Heart left ventricle (tissue), 16 donors: ENCODE data around the gene AFAP1. TPM values are rescaled to one million over a fixed set of nuclear protein-coding genes. Genes with fewer than 3 reads are reported as not detected.
A peak's percentile ranks its signal among the peaks of the same experiment; 100 is the strongest.

Experiments used
- ATAC-seq, 4 donors: fragments of 200-7000 bp; cut with Tn5 transposase; one replicate each; pipeline ENCODE4 v1.9.1; 2020 to 2022; ENCODE audit warnings: moderate library complexity in 4 of 4, mild to moderate bottlenecking in 3 of 4, moderate number of reproducible peaks in 1 of 4
- DNase-seq, 5 donors: peaks; one replicate each; pipeline ENCODE4 v3.0.0-alpha.2; 2020
- H3K27ac ChIP-seq, 12 donors: fragments of 200-600 bp; sonication (generic) in 4 of 12; one replicate each; pipeline versions ENCODE4 v1.5.0 to v1.8.0; 2016 to 2022; ENCODE audit warnings: mild to moderate bottlenecking in 2 of 12
- H3K27me3 ChIP-seq, 9 donors: fragments of 200-600 bp; sonication (generic) in 2 of 9; one replicate each; pipeline versions ENCODE4 v1.5.1 to v1.8.0; 2016 to 2022; ENCODE audit warnings: mild to moderate bottlenecking in 3 of 9
- H3K36me3 ChIP-seq, 9 donors: fragments of 200-600 bp; sonication (generic) in 2 of 9; one replicate each; pipeline versions ENCODE4 v1.5.0 to v1.8.0; 2018 to 2022; ENCODE audit warnings: mild to moderate bottlenecking in 2 of 9
- H3K4me1 ChIP-seq, 12 donors: fragments of 200-600 bp; sonication (generic) in 4 of 12; one replicate each; pipeline versions ENCODE4 v1.5.0 to v1.8.0; 2016 to 2022; ENCODE audit warnings: mild to moderate bottlenecking in 3 of 12
- H3K4me3 ChIP-seq, 12 donors: fragments of 200-600 bp; sonication (generic) in 4 of 12; one replicate each; pipeline versions ENCODE4 v1.5.0 to v1.8.0; 2017 to 2022; ENCODE audit warnings: mild to moderate bottlenecking in 9 of 12, moderate library complexity in 4 of 12
- H3K9me3 ChIP-seq, 12 donors: fragments of 200-600 bp; sonication (generic) in 4 of 12; one replicate each; pipeline versions ENCODE4 v1.5.0 to v1.8.0; 2016 to 2022; ENCODE audit warnings: mild to moderate bottlenecking in 1 of 12
- POLR2A ChIP-seq, 2 donors: fragments of 450-650 bp; IDR thresholded peaks; one replicate each; pipeline ENCODE4 v1.6.1; 2017; ENCODE audit warnings: antibody characterized with exemption in 2 of 2, mild to moderate bottlenecking in 2 of 2, moderate library complexity in 2 of 2
- WGBS, 4 donors: extraction: QIAGEN DNeasy Blood & Tissue Kit in 2 of 4; methylation state at CpG; one replicate each; pipeline versions ENCODE4 v1.1.5 to v1.1.7; 2013 to 2018; 5-methylcytosine and 5-hydroxymethylcytosine counted together
- intact Hi-C, 10 donors: fragments of 100-400 bp; cut with DNase I; formaldehyde crosslinking; loops; one replicate each; pipeline versions ENCODE4 v1.11.1 to v1.14.2; 2022
- polyA plus RNA-seq, 2 donors: library from polyadenylated mRNA; stranded (reverse); fragments of 200-250 nt; gene quantifications; one replicate each; pipeline ENCODE4 v1.2.3, GENCODE V29; 2013
- total RNA-seq, 9 donors: library from RNA; depleted of rRNA in 2 of 9; stranded (reverse); fragments of >200 nt in 2 of 9; fragmentation: NEBNext Ultra II Directional in 3 of 9; extraction: Animal tissue kit (Norgen Biotek cat#: 25700) in 3 of 9; gene quantifications; one replicate each; pipeline versions ENCODE4 v1.1.0 to v1.2.4, GENCODE V29; 2016 to 2023
- TF ChIP-seq, protein P1 (sequence below), 12 donors: fragments of 200-600 bp; sonication (generic) in 4 of 12; IDR thresholded peaks; one replicate each; pipeline versions ENCODE4 v1.5.0 to v1.8.0; 2018 to 2022; ENCODE audit warnings: antibody characterized with exemption in 12 of 12, mild to moderate bottlenecking in 5 of 12
- donor health status: ischemic (EF 13 %, LVEDD 7.1; RV severe dilation, severe dysfunction).
- donor health status: healthy with polysubstance abuse.
- donor health status: DM: no; HTN: yes; CAD: no.
- donor health status: DM: no; HTN: no; CAD: no.
- donor health status: ischemic (EF 25% LVEDD 6.9; RV normal size, moderate dysfunction).
- donor health status: ischemic (EF 25% LVEDD 5.7; RV mildly dilated, moderate dysfunction).
- donor health status: healthy.
- donor health status: DM: yes; HTN: yes; CAD: no.
- donor health status: ischemic (EF 35%, LVEDD 5.7; RV mildly dilated, moderate dysfunction).
- donor health status: nonischemic (EF 11% LVEDD 7.7; RV severe dilation, severe dysfunction).
- donor health status: DM: yes; HTN: yes; CAD: no.
- donor health status: PGD.
- donor health status: ischemic (EF 29% LVEDD 5.4; RV normal size, mild dysfunction).
- donor health status: nonischemic (EF 23%, LVEDD 6.1; RV moderate dilation, normal function).

The AFAP1 gene
- total and polyA plus RNA-seq, 11 donors, result 2.0 to 18.0 (median 7.0) TPM

DNA sequence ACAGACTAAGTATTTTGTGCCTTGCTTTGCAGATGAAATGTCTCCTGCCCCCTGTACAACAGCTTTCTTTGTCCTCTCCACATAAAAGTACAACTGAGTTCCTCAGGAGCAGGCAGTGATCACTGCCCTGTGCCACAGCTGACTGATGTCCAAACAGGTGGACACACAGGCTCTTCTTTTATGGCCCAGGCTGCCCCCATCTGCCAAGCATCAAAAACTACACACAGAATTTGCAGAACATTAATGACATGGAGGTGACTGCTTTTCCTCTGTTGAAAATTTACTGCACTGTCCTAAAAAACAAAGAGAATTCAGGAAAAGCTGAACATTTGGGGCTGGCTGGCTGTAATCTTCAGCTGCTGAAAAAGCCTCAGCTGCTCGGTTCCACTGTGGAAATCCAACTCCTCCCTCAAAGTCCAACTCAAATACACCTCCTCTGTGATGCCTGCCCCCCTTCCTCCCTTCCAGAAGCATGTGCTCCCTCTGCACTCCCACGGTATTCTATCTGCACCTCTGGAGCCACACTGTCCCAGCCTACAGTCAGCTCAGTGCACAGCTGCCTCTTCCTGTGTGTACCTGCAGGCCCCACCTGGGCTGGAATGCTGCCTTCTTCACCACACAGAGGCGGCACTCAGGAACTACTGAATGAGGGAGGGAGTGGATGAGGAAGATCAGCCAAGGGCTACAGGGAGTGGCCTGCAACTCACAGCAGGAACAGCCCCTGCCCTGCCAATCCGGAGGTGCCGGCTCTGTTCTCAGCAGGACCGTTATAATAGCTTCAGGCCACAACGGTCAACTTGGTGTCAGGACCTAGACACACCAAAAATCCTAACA, 10.3 kb downstream of the AFAP1 start:
- no peak overlapping the region for H3K4me3 ChIP-seq
- H3K27me3 ChIP-seq, result no peaks in the 10 kb centered on the region
- no peaks in the 10 kb centered on the region for H3K36me3 ChIP-seq
- intact Hi-C loops, result no loop called here
- H3K4me1 ChIP-seq, result peaks cover 0 to 20% (median 10%) of the 10 kb centered on the region in 12 donors
- DNase-seq (no peak), ATAC-seq (peak; percentile 27 to 78 (median 54))
- no peak for TF ChIP-seq POLR2A (IDR thresholded peaks at IDR 0.05)
- TF ChIP-seq, protein P1, sequence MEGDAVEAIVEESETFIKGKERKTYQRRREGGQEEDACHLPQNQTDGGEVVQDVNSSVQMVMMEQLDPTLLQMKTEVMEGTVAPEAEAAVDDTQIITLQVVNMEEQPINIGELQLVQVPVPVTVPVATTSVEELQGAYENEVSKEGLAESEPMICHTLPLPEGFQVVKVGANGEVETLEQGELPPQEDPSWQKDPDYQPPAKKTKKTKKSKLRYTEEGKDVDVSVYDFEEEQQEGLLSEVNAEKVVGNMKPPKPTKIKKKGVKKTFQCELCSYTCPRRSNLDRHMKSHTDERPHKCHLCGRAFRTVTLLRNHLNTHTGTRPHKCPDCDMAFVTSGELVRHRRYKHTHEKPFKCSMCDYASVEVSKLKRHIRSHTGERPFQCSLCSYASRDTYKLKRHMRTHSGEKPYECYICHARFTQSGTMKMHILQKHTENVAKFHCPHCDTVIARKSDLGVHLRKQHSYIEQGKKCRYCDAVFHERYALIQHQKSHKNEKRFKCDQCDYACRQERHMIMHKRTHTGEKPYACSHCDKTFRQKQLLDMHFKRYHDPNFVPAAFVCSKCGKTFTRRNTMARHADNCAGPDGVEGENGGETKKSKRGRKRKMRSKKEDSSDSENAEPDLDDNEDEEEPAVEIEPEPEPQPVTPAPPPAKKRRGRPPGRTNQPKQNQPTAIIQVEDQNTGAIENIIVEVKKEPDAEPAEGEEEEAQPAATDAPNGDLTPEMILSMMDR (IDR thresholded peaks at IDR 0.05), result peak in 2 of 12 donors; percentile 32
- H3K9me3 ChIP-seq, result peaks cover 0 to 9% (median 0%) of the 10 kb centered on the region in 12 donors
- 28 to 40% (median 30%) methylated on average over 7 of the region's 7 CpGs for WGBS, 4 donors
- peak overlapping the region in 2 of 12 donors; percentile 11 to 35 for H3K27ac ChIP-seq

DNA sequence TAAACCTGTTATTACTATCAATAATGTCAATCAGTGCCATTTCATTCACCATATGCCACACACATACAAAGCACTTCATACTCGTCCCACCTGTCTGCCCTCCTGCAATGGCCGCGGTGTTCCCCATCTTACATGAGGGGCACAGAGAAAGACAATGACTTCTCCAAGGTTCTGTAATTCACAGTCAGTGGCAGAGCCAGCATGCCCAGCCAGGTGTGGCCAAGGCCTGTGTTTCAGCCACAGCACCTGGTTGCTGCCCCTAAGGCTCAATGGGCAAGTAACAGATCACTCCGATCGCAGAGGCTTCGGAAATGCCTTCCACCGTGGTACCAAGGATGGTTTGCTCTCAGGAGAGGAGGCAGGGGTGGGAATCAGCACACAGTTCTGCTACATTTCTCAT, 10.9 kb downstream of the AFAP1 start:
- H3K27ac ChIP-seq, result peak overlapping the region in 1 of 12 donors; percentile 11
- intact Hi-C loops, result no loop called here
- peaks cover 0 to 26% (median 10%) of the 10 kb centered on the region in 12 donors for H3K4me1 ChIP-seq
- DNase-seq (no peak), ATAC-seq (no peak)
- no peak overlapping the region for H3K4me3 ChIP-seq
- WGBS, 4 donors, result 81 to 97% (median 95%) methylated on average over 7 of the region's 7 CpGs
- peaks cover 0 to 5% (median 0%) of the 10 kb centered on the region in 12 donors for H3K9me3 ChIP-seq
- no peaks in the 10 kb centered on the region for H3K36me3 ChIP-seq
- H3K27me3 ChIP-seq, result no peaks in the 10 kb centered on the region
- TF ChIP-seq, protein P1 (IDR thresholded peaks at IDR 0.05), result no peak
- no peak for TF ChIP-seq POLR2A (IDR thresholded peaks at IDR 0.05)

DNA sequence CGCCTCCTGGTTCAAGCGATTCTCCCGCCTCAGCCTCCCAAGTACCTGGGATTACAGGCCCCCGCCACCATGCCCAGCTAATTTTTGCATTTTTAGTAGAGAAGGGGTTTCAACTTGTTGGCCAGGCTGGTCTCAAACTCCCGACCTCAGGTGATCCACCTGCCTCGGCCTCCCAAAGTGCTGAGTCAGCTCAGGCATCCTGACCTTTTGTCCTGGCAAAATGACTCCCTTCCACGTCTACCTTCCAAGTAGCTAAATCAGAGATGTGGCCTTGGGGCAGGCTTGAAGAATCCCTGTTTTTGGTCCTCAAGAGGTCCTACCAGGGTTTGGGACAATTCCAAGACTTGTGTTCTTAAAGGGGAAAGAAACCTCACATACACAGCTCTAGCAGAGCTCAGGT, 12.8 kb downstream of the AFAP1 start:
- ATAC-seq, result no peak

DNA sequence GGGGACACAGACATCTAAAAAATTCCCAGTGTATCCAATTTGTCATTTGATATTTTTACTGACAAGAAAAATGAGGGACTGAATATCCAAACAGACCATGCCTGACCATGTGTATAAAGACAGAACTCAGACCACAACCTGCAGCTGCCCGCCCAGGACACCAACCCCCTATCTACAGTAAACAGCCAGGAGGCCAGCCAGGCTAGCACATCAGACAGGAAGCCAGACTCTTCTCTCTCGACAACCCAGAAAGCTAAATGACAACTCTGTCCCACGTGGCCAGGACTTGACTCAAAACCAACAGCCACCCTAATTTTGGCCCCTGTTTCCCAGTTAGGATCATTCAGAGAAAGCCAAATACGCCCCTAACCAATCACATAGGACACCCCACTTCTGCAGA, 15.1 kb downstream of the AFAP1 start:
- H3K9me3 ChIP-seq, result no peaks in the 10 kb centered on the region
- peaks cover 0 to 22% (median 4%) of the 10 kb centered on the region in 12 donors for H3K4me1 ChIP-seq
- no peaks in the 10 kb centered on the region for H3K27me3 ChIP-seq
- TF ChIP-seq POLR2A (IDR thresholded peaks at IDR 0.05), result no peak
- no peak overlapping the region for H3K4me3 ChIP-seq
- no peaks in the 10 kb centered on the region for H3K36me3 ChIP-seq
- intact Hi-C loops, result no loop called here
- no peak overlapping the region for H3K27ac ChIP-seq
- DNase-seq (no peak), ATAC-seq (no peak)
- 70 to 76% (median 72%) methylated on average over 4 of the region's 4 CpGs for WGBS, 4 donors

More for the DNA sequence above, 12.8 kb downstream of the AFAP1 start:
- no peaks in the 10 kb centered on the region for H3K36me3 ChIP-seq
- no peaks in the 10 kb centered on the region for H3K27me3 ChIP-seq
- peaks cover 0 to 28% (median 9%) of the 10 kb centered on the region in 12 donors for H3K4me1 ChIP-seq
- H3K27ac ChIP-seq, result no peak overlapping the region
- WGBS, 4 donors, result 93 to 98% (median 96%) methylated on average over 7 of the region's 7 CpGs
- TF ChIP-seq, protein P1 (IDR thresholded peaks at IDR 0.05), result no peak
- TF ChIP-seq POLR2A (IDR thresholded peaks at IDR 0.05), result no peak
- no peak for DNase-seq
- H3K4me3 ChIP-seq, result no peak overlapping the region
- intact Hi-C loops, result no loop called here
- H3K9me3 ChIP-seq, result no peaks in the 10 kb centered on the region
